GM11168 (cell line): ENCODE measurements around the gene TMEM141.

Source experiments
- in situ Hi-C: fragments of 300-500 bp; cut with MboI; formaldehyde crosslinking; loops from one replicate; pipeline ENCODE4 v1.12.0; 2022; ENCODE audit warnings: low sequenced_read_pairs; ENCODE audit not compliant: unreplicated experiment

The TMEM141 gene

GRCh38 chr9:136790640-136791515 lies at the start of gene TMEM141:
Gene TMEM141, plus strand, starts transcription at chr9:136791344. Its CDS starts 27 bp downstream, at chr9:136791371.
- in situ Hi-C loops, result no loop called here

GRCh38 chr9:136741883-136742571 lies 49.1 kb upstream of the TMEM141 start:
- in situ Hi-C loops, result no loop called here

GRCh38 chr9:136742591-136743391 lies 48.4 kb upstream of the TMEM141 start, which contains the start of gene LCN10:
Gene LCN10, minus strand, starts transcription at chr9:136742940. Its CDS starts 37 bp downstream, at chr9:136742903.
- in situ Hi-C loops, result no loop called here

- in situ Hi-C loops, result no loop called here
Measured at GRCh38 chr9:136743639-136744211, 47.4 kb upstream of the TMEM141 start.

GRCh38 chr9:136744773-136745172 lies 46.4 kb upstream of the TMEM141 start:
- in situ Hi-C loops, result no loop called here

- in situ Hi-C loops, result no loop called here
Measured at GRCh38 chr9:136745389-136746154, 45.6 kb upstream of the TMEM141 start.

- in situ Hi-C loops, result no loop called here
Measured at GRCh38 chr9:136746155-136746490, 45.0 kb upstream of the TMEM141 start.

GRCh38 chr9:136746621-136747020 lies 44.5 kb upstream of the TMEM141 start:
- in situ Hi-C loops, result no loop called here

- in situ Hi-C loops, result no loop called here
Measured at GRCh38 chr9:136747161-136748060, 43.7 kb upstream of the TMEM141 start.

- in situ Hi-C loops, result no loop called here
Measured at GRCh38 chr9:136748201-136748600, 42.9 kb upstream of the TMEM141 start, which contains the start of gene LCN6. Gene LCN6, minus strand, starts transcription at chr9:136748525. Its CDS starts 42 bp downstream, at chr9:136748483.

- in situ Hi-C loops, result no loop called here
Measured at GRCh38 chr9:136748666-136749611, 42.2 kb upstream of the TMEM141 start.

GRCh38 chr9:136750526-136750925 lies 40.6 kb upstream of the TMEM141 start:
- in situ Hi-C loops, result no loop called here

- in situ Hi-C loops, result no loop called here
Measured at GRCh38 chr9:136751244-136751643, 39.9 kb upstream of the TMEM141 start.

- in situ Hi-C loops, result no loop called here
Measured at GRCh38 chr9:136751814-136752213, 39.3 kb upstream of the TMEM141 start.

GRCh38 chr9:136753371-136754058 lies 37.6 kb upstream of the TMEM141 start:
- in situ Hi-C loops, result no loop called here

- in situ Hi-C loops, result no loop called here
Measured at GRCh38 chr9:136754059-136754572, 37.0 kb upstream of the TMEM141 start.
